LNCAP (cell line): Measurements from ENCODE around the gene TXNL4A.

ENCODE experiments used
- TF ChIP-seq, protein P1 (sequence below): fragments of 450-650 bp; IDR thresholded peaks from 2 replicates; pipeline ENCODE4 v1.5.1; 2017; ENCODE audit warnings: mild to moderate bottlenecking

TXNL4A gene

DNA sequence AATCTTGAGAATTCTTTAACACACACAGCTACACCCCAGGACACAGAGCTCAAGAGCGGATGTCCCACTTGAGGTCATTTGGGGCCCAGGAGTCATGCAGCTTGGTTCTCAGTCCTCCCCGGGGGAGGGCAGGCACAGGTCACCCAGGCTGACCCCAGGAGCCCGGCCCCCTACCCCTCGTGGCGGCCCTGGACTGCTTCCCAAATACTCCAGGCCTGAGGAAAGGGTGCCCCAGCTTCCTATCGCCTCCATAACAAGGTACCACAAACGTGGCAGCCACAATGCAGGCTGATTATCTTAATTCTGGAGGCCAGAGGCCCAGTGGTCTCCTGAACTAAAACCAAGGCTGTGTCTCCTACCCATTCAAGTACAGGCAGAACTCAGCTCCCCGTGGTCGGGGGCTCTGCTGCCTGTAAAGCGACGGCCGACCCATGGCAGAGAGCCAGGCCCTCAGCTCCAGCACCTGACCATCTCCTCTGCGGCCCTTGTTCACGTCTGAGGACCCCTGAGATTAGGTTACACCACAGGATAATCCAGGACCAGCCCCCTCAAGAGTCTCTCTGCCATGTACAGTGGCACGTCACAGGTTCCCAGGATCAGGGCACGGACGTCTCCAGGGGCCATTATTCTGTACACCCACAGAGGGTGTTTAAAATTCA, 47.4 kb downstream of the TXNL4A start:
- TF ChIP-seq, protein P1, sequence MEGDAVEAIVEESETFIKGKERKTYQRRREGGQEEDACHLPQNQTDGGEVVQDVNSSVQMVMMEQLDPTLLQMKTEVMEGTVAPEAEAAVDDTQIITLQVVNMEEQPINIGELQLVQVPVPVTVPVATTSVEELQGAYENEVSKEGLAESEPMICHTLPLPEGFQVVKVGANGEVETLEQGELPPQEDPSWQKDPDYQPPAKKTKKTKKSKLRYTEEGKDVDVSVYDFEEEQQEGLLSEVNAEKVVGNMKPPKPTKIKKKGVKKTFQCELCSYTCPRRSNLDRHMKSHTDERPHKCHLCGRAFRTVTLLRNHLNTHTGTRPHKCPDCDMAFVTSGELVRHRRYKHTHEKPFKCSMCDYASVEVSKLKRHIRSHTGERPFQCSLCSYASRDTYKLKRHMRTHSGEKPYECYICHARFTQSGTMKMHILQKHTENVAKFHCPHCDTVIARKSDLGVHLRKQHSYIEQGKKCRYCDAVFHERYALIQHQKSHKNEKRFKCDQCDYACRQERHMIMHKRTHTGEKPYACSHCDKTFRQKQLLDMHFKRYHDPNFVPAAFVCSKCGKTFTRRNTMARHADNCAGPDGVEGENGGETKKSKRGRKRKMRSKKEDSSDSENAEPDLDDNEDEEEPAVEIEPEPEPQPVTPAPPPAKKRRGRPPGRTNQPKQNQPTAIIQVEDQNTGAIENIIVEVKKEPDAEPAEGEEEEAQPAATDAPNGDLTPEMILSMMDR: no peak

DNA sequence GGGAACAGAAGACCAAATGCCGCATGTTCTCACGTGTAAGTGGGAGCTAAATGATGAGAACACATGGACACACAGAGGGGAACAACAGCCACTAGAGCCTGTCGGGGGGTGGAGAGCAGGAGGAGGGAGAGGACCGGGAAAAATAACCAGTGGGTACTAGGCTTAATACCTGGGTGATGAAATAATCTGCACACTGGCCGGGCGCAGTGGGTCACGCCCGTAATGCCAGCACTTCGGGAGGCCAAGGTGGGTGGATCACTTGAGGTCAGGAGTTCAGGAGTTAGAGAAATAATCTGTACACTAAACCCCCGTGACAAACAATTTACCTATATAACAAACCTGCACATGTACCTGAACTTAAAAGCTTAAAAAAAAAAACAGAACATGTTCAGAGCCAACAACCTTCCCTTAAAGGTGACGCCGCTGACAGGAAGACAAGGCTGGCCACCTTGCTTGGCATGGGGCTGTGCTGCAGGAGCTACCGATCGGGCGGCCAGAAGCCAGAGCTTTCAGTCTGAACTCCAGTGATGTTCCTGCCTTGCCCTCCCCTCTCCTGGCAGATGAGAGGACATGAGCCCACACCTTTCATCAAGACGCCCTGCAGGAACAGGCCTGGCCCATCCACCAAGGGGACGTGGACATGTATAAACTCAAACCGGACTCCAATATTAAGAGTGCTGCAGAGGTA, 48.1 kb downstream of the TXNL4A start:
- TF ChIP-seq, protein P1: no peak

DNA sequence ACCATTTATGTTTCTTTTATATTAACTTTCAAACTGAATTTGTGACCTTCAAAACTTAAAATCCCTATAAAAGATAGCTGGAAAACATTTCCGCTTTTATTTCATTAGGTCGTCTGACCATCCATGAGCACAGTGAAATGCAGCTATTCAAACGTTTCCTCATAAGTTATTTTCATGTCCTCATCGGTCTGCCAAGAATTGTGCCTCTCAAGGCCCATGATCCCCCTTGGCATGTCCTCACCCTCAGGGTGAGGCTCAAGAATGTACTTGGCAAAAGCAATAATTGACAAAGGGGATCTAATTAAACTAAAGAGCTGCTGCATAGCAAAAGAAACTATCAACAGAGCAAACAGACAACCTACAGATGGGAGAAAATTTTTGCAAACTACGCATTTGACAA, 49.3 kb downstream of the TXNL4A start:
- TF ChIP-seq, protein P1: no peak

DNA sequence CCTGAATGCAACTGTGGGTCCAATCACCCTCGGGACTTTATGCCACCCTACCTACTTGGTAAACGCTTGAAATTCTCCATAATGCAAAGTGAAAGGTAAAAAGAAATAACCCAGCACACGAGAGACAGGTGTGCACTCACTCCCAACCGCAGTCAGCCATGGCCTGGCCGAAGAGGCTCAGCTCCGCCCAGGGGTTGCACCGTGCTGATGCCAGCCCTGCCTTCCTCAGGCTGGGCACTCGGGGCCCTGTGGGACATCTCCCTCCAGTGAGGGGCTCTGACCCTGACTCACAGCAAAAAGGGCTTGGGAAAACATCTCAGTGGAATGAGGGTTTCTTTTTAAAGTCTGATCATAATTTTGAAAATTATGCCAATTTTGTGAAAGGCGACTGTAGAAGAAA, 50.2 kb downstream of the TXNL4A start:
- TF ChIP-seq, protein P1: no peak

DNA sequence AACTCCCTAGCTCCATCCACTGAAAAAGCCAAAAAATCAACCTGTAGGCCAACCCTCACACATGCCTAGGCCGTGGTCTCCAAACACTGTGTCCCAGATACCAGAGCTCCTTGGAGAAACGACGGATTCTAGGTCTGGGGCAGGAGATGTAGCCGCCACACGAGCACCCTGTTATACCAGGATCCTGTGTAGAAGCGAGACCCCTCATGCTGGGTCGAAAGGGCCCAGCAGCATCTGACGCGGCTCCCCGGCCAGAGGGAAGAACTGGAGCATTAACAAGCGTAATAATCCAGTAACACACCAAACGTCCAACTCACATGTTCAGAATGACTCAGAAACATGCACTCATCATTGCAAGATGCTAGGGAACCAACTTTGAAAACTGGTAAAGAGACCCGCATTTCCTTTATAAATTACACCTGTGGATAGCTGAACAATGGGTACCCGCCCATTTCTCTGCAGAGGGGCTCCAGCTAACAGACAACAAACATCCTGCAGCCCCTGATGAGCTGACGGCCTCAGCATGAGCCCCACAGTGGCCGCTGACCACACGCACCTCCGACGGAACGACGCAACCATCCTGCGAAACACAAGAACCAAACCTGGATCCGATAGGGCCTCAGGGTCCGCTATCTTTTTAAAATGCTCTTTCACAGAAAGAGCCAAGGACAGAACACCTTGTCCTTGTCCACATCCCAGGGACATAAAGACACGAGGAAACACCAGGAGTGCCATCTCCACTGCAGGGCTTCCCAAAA, 51.1 kb downstream of the TXNL4A start:
- TF ChIP-seq, protein P1: no peak

DNA sequence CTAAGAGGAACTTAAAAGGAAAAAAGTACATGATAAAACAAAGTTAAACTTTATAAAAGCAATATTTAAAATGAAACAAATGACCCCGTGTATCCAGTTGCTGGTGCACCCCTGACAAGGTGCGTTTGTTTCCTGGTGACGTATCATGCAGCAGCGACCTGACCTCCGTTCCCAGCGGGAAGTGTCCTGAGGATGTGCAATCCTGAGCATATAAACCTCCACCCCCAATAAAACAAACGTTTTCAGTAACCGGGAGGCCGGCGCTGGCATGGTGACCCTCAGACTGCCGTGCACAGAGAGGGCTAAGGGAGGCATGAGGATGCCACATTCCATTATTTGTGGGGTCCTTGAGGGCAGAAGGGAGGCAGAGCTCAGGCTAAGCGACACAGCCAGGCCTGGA, 51.7 kb downstream of the TXNL4A start:
- TF ChIP-seq, protein P1: no peak

DNA sequence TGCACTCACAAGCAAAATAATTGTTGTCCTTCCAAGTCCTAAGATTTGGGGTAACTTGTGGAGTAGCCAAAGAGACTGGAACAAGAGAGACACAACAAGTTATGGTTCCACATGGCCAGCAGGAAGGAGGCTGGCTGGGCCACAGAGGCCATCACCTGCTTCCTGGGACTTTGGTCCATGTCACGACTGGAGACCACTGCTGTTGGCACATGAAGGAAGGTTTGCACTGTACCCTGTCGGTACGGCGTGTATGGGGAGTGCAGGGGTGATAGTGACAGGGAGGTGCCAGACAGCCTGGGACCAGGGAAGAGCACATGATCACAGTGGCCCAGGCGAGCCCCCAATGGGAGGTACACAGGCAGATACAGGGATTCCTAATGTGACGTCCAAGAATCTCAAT, 52.4 kb downstream of the TXNL4A start:
- TF ChIP-seq, protein P1: no peak
